ENCODE data around the gene LPIN1.
"Not testable (repeated sequence)": the region's sequence is repeated elsewhere in the genome, so short reads cannot be mapped to it uniquely, and the experiment has no call there.

LPIN1 gene

DNA sequence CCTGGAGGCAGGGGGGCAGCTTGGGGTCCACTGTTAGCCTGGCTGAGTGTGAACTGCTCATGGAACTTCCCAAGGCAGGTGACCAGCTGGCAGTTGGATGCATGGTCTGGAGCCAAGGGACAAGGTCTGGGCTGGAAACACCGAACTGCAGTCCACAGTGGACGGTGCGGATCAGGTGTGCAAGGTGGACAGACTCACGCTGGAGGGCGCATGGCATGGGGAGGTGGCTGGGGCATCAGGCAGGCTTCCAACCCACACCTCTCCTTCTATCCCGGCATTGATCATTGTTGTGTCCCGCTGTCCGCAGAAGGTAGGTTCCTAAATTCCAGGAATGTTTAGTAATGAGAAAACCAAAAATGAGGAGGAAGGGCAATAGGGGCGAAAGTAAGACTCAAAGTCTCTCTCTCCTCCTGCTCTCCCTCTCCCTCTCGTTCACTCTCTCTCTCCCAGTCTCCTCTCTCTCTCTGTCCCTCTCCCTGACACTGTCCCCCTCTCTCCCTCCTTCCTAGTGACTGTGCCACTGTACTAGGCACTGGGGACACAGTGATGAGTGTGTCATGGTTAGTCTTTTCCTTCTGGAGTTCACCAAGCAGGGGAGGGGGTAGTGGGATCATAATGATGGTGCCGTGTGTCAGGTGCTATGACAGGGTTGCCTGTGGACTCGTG, 30.3 kb upstream of the LPIN1 start:
- DNase-seq: no peak

DNA sequence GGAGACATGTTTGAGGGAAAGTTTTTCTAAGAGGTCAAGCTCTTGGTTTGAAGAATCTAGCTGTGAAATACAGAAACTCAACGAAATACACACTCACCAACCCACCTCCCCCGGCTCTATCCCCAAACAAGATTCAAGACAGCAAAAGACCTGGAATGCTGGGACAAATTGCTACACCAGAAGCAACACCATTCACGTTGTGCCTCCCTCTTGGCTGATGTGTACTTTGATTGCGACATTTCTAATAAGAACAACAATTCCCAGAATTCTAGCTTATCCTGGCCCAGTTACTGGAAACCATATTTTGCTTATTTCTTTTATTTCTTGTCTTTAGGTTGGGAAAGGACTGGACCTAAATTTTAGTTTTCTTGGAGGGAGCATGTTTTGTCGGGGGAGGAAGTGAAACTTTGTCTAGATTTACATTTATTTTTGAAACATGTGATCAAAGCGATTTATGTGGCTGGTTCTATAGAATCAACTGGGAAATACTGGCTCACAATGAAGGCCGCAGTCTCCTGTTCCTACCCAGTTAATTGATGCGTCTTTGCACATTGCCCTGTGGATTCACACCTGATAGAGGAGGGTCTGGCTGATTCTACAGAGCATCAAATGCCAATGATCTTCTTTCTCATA, 29.6 kb upstream of the LPIN1 start:
- no peak for DNase-seq

DNA sequence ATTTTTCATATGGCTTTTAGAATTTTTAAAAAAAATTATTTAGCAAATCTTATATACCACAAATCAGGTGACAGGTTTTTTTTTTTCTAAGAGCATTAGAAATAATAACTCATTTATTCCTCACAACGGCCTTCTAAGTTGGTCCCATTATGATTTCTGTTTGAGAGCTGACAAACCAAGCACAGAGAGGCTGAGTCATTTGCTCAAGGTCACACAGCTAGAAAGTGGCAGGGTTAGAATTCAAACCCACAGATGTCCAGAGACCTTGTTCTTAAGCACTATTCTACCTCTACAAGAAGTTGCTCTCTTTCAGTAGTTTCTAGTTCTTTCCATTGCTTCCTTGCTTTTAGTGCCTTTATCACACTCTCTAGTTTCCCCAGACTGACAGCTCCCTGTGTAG, 28.8 kb upstream of the LPIN1 start:
- no peak for DNase-seq

DNA sequence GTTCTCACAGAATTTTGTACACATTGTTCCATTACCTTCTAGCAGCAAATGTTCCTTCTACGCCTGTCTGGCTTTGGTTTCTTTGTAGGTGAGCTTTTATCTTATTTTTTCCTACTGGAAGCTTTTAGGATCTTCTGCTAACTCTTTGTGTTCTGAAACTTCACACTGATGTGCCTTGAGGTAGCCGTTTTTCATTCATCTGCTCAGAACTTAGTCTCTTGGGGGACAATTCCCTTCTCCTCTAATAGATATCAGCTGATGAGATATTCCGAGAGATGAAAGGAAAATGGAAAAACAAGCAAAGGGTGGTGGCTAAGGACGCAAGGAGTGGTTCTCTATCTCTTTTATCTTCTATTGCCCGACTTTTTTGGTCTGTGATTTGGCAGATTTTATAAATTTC, 27.8 kb upstream of the LPIN1 start:
- DNase-seq: no peak

DNA sequence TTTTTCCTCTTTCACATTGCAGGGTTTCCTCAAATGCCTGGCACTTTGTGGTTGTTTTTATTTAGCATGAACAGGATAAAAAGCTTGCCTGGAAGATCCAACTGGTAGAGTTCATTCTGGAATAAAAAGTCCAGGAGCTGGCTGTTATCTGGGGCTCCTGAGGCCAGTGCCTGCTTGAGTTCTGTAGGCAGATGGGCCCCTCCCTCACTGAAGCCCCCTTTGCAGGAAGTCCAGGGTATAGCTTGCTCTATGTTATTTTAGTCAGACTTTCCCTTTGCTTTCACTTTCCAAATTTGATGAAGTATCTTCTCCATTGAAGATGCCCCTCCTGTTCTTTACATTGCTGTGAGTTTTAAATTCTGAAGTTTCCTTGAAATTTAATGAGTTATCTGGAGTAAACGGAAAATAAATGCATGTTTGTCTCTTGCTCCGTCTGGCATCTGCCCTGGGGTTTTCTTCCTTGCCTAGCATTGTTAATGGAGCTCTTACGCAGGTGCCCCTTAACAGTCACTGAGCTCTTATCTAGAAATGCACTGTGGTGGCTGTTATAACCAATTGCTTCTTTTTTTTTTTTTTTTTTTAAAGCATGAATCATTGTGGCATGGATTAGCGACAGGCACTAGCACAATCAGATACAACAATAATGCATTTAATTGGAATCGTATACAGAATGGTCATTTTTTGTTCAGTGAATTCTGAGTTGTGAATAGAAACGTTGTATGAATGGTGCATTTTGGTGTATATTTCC, 27.0 kb upstream of the LPIN1 start:
- DNase-seq: no peak

DNA sequence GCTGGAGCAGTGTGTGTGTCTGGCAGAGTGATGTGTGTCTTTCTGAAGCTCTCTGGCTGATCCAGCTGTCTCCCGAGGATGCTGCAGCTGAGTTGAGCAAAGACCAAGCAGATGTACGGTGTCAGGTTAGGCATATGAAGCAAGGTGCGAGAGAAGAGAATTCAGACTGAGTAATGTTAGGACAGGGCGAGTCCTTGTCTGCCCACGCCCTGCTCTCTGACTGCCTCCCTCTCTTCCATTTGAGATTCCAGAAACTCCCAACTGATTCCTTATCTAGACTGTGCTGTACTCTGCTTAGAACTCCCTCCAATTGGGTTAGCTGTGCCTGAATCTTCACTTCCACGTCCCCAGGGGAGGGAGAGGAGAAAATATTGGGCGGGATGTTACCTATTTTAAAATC, 25.7 kb upstream of the LPIN1 start:
- no peak for DNase-seq

DNA sequence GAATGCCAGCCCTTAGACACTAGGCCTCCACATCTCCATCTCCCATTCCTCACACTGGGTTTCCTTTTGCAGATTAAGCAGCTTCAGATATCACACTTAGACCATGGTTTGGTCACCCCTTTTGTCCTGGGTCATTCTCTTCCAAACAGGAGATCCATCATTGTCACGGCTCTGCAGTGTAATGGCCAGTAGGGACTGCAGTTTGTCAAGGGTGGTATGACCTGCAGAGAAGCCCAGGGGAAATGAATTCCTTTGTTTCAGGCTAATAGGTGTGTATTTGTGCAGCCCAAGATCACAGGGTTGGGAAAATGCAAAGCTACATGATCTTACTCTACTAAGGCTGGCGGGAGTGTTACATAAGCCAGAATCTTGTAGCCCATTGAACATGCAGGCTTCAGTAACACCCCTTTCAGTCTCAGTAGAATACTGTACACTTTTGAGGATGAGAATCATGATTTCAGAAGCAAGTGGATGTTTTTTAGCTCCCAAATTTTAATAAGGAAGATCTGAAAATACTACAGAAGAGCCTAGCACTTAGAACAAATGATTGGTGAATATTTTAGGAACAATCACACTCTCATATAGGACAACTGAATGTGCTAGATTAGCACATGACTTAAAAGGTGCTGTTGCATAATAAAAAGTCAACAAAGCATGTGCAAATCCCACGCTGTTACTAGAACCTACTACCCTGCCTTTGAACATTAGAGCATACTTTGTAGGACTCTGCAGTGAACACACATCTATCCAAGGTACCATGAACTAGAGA, 24.0 kb upstream of the LPIN1 start:
- no peak for DNase-seq

DNA sequence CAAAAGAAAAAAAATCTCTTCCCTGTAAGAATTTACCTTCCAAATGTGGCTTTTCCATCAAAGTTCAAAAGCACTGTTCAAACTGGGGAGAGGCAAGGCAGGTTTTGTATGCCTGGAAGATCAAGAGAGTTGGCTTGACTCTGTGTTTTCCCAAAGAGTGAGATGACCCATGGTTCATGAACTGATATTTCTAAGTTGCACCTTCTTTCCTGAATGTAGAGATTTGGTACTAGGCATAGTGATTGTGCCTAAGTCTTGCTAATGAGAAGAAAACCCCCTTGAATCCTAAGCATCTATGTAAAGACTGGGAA, 23.4 kb upstream of the LPIN1 start:
- no peak for DNase-seq

DNA sequence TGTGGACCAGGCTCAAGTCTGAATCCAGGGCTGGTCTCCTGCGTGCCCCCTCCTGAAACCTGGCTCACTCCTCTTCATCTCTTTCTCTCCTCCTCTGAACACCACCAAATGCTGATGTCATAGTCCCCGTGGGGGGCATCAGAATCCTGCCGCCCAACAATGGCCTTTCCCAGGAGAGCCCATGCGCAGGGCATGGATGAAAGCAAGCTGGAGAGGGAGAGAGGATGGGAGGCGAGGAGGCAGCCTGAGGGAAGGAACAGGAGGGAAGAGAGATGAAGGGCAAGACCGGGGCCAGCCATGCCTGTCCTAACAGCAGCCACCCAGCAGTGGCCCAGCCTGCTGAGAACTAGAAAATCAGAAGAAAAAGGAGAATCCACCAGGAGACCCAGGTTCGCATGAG, 22.3 kb upstream of the LPIN1 start:
- DNase-seq: no peak

DNA sequence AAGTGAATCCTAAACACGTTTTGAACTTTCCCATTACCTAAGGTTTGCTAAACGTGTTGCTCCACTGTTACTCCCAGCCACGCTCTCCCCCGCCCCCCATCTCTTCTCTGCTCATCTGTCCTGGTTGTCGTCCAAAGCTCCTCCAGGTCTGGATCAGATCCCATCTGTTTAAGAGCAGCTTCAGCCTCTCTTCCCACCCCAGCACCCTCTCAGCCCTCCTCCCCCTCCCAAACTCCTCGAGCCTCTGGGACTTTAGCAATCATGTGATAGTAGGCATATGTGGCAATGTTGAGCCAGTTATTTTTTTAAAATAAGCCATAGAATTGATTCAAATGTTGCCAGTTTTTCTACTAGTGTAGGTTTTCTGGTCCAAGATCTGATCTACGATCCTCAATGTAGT, 20.0 kb upstream of the LPIN1 start:
- no peak for DNase-seq

DNA sequence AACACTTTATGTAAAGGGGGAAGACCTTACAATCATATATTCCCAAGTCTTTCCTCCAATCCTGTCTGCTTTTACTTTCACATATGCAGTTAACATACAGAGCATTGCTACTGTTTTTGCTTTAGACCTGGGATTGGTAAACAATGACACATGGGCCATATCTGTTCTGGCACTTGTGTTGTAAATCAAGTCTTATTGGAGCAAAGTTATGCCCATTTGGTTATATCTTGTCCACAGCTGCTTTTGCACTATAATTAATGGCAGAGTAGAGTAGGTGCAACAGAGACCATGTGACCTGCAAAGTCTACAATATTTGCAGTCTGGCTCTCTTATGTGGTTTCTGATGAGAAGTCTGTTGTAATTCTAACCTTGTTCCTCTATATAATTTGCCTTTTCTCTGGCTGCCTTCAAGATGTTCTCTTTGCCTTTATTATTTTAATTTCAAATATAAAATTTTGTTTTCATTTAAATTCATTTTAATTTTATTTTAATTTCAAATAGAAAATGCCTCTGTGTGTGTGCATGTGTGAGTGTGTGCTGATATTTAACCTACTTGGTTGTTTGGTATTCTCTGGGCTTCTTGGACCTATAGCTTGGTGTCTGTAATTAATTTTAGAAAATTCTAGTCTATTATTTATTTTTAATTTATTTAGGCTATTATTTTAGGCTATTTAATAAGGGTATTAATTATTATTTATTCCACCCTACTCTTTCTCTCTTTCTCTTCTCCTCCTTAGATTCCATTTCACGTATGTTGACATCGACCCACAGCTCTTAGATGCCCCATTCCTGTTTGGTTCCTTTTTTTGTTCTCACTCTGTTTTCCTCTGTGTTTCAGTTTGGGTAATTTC, 16.8 kb upstream of the LPIN1 start:
- DNase-seq: no peak

DNA sequence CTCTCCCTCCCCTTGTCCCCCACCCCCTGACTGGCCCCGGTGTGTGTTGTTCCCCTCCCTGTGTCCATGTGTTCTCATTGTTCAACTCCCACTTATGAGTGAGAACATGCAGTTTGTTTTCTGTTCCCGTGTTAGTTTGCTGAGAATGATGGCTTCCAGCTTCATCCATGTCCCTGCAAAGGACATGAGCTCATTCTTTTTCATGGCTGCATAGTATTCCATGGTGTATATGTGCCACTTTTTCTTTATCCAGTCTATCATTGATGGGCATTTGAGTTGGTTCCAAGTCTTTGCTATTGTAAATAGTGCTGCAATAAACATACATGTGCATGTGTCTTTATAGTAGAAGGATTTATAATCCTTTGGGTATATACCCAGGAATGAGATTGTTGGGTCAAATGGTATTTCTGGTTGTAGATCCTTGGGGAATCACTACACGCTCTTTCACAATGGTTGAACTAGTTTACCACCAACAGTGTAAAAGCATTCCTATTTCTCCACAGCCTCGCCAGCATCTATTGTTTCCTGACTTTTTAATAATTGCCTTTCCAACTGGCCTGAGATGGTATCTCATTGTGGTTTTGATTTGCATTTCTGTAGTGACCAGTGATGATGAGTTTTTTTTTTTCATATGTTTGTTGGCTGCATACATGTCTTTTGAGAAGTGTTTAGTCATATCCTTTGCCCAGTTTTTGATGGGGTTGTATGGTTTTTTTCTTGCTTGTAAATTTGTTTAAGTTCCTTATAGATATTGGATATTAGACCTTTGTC, 15.0 kb upstream of the LPIN1 start:
- DNase-seq: not testable (repeated sequence)

DNA sequence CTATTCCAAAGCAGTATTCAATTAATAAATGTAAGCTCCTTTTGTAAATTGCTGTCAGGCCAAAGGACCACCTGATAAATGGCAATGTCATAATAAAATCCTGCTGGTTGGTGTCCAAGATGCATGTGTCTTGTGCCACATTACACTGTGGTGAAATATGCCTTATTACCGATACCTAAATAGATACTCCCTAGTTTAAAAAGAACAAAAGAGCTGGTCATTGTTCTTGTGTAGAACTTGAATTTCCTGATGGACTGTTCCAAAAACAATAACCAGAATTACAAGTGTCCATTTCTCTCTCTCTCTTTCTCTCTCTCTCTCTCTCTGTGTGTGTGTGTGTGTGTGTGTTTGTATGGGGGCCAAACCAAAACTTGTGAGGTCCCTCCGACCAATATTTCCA, 13.8 kb upstream of the LPIN1 start:
- no peak for DNase-seq

DNA sequence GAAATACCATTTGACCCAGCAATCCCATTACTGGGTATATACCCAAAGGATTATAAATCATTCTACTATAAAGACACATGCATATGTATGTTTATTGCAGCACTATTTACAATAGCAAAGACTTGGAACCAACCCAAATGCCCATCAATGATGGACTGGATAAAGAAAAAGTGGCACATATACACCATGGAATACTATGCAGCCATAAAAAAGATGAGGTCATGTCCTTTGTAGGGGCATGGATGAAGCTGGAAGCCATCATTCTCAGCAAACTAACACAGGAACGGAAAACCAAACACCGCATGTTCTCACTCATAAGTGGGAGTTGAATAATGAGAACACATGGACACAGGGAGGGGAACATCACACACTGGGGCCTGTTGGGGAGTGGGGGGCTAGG, 8.6 kb upstream of the LPIN1 start:
- not testable (repeated sequence) for DNase-seq

DNA sequence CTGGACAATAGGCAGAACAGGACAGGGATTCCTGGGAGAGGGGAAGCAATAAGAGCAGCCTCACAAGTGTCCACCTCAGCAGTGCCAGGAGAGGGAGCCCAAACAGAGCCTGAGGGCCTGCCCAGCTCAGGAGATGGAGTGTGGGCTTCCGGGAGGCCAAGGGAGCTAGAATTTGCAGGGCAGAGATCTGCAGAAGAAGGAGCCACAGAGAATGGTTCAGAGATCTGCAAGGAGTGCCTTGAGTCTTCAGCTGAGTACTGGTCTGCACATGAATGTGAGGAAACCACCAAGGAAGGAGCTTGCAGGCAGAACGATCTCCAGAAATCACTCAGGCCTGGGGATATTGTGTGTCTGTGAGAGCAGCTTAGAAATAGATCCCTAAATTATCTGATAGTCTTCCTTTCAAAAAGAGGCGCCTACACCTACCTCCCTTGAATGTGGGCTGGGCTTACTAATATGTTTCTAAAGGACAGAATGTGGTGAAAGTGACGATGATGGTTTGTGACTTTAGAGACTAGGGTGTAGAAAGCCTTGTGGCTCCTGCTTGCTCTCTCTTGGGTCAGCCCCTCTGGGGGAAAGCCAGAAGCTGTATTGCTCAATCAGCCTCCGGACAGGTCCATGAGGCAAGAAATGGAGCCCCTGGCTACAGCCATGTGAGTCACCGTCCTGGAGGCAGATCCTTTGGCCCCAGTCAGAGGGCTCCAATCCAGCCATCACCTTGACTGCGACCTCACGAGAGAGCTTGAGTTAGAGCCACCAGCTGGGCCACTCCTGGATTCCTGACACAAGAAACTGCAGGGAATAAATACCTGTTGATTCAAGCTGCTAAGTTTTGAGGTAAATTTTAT, 7.6 kb upstream of the LPIN1 start:
- peak; percentile 35 for DNase-seq

DNA sequence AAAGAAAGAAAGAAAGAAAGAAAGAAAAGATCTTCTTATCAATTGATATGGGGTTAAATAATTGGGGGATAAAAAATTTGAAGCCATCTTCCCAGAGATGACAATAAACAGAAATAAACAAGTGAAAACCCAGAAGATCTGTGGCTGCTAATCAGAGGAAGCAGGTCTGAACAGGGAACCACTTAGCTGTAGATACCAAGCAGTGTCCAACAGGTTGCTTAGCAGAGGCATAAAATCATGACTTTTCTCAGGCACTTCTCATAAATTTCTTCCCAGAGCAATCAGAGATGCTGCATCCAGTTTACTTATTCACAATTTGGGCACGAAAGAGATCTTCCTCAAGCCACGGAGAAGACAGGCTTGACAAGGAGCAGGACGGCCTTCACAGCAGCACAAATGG, 5.7 kb upstream of the LPIN1 start:
- no peak for DNase-seq

DNA sequence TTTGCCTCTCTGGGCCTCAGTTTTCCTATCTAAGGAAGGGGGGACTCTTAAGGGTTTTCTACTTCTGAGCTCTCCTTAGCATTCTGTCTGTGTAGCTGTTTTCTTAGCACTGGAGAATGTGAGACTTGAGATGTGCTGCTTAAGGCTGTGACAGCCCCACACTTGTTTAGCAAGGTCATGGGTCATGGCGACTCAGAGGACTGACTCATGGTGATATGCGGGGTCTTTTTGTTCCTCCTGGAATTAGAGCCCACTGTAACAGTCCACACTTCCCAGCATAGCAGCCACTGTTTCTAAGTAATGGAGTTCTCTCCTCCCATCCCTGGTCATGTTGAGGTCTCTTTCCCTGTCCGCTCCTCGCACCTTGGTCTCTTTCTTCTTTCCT, 4.1 kb upstream of the LPIN1 start:
- DNase-seq: no peak

DNA sequence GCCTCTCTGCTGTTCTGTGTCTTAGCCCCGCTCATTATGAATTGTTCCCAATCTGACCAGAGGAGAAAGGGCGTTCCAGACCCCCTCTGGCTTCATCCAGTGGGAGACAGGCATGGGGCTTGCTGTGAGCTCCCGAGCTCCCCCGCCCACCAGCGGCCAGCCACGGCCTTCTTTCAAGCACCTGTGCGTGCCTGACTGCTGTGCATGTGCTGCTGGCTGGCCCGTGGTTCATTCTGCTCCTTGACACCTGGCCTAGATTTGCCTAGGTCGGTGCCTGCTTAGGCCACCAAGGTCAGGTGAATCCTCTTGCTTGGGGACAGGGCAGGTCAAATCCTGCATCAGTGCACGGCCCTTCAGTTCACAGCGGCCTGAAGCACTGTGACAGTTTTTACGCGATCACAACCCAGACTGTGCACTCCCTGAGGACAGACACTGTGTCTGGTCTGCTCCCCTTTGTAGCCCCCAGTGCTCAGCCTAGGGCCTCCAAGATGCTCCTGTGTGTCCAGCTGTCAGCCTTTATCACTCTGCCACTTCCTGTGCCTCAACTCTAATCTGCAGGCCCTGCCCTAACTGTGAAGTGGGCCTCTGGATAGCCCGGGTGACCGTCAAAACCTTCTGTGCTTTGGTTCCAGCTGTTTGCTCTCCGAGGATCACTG, 3.6 kb upstream of the LPIN1 start:
- DNase-seq: no peak

DNA sequence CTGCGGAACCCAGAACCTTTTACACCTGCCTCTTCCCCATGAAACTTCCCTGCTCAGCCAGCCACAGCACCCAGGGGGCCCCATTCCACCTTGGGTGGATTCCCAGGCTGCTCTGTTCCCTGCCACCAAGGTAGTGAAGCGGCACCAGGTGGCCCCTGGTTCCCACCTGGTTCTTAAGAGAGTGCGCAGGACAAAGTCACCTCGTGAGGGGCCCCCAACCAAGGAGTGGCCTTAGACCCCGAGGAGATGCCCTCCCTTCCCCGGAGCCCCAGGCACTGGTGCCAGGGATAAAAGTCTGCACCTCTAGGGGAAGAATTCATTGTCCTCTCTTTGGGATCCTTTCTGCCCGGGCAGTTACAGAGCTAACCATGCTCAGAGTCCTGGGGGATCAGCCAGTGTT, 3.1 kb upstream of the LPIN1 start:
- DNase-seq: no peak

DNA sequence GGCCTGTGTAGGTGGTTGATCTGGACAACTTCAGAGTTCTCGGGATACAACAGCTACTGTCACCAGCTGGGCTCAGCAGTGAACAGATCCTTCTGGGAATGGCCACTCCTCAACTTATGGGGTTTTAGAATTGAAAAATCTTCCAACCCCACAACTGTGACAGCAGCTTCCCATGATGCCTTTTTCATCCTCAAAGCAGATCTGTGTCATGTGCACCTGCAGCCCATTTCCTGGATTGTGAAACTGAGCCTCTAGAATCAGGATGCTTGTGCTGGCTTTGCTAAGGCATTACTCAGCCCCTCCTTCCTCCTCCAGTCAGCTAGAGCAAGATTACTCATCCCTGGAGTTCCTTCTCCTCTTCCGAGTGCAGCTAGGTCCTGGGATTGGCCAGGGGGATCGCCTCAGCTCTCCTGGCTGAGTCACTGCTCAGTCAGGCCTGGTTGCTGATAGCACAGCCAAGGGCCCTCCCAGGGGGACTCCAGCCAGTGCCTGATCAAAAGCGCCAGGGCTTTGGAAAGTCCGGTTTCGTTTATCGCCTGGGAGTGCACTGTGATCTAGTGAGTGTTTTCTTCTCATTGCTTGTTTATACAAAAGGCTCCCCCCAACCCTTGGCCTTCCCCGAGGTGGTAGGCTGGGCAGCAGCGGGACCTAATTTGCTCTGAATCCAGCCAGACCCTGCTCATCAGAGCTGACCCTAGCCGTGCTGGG, 2.4 kb upstream of the LPIN1 start:
- DNase-seq: peak; percentile 87
